Esophagus squamous epithelium (tissue), 4 donors: ENCODE data around the gene KRTAP2-2.
"Not testable (repeated sequence)": the region's sequence is repeated elsewhere in the genome, so short reads cannot be mapped to it uniquely, and the experiment has no call there.

Source experiments
- CTCF ChIP-seq, 6 experiments: fragments of 450-650 bp in 4 of 6; fragments of 200-600 bp in 2 of 6; sonication (generic) in 2 of 6; IDR thresholded peaks; one replicate each; pipeline ENCODE4 v1.5.1; 2016 to 2019; ENCODE audit warnings: antibody characterized with exemption in 6 of 6, mild to moderate bottlenecking in 4 of 6, moderate library complexity in 4 of 6
- POLR2A ChIP-seq, 4 donors: fragments of 450-650 bp; IDR thresholded peaks; one replicate each; pipeline ENCODE4 v1.6.1; 2017; ENCODE audit warnings: antibody characterized with exemption in 4 of 4, mild to moderate bottlenecking in 4 of 4, moderate library complexity in 3 of 4

- not testable (repeated sequence) for TF ChIP-seq CTCF, POLR2A (IDR thresholded peaks at IDR 0.05)
Observed at GRCh38 chr17:41054556-41054955, 474 bp downstream of the KRTAP2-2 start.
